Peyer's patch (tissue), 4 donors: Measurements from ENCODE around the gene CBX4. TPM values are rescaled to one million over a fixed set of nuclear protein-coding genes. Genes with fewer than 3 reads are reported as not detected.

Experiments
- DNase-seq, 3 donors: peaks; one replicate each; pipeline ENCODE4 v3.0.0-alpha.2; 2017 to 2019
- H3K27ac ChIP-seq, 4 donors: fragments of 200-600 bp; sonication (generic); one replicate each; pipeline ENCODE4 v1.5.1; 2016 to 2019
- H3K27me3 ChIP-seq, 2 donors: fragments of 200-600 bp; sonication (generic); one replicate each; pipeline ENCODE4 v1.5.1; 2019
- H3K36me3 ChIP-seq, 3 donors: fragments of 200-600 bp; sonication (generic); one replicate each; pipeline ENCODE4 v1.5.1; 2016 to 2019
- H3K4me1 ChIP-seq, 4 donors: fragments of 200-600 bp; sonication (generic); one replicate each; pipeline ENCODE4 v1.5.1; 2016 to 2019
- H3K4me3 ChIP-seq, 4 donors: fragments of 200-600 bp; sonication (generic); 1 replicate in 3 of 4; 2 replicates in 1 of 4; pipeline ENCODE4 v1.5.1; 2016 to 2019; ENCODE audit warnings: mild to moderate bottlenecking in 1 of 4
- H3K9me3 ChIP-seq, 4 donors: fragments of 200-600 bp; sonication (generic); one replicate each; pipeline ENCODE4 v1.5.1; 2016 to 2019; ENCODE audit warnings: mild to moderate bottlenecking in 1 of 4
- CTCF ChIP-seq, 6 experiments: fragments of 450-650 bp in 4 of 6; fragments of 200-600 bp in 2 of 6; sonication (generic) in 1 of 6; IDR thresholded peaks; one replicate each; pipeline ENCODE4 v1.5.1; 2017 to 2019; ENCODE audit warnings: antibody characterized with exemption in 6 of 6, mild to moderate bottlenecking in 3 of 6, moderate library complexity in 1 of 6
- POLR2A ChIP-seq, 2 donors: fragments of 450-650 bp; IDR thresholded peaks; one replicate each; pipeline ENCODE4 v1.5.1; 2017; ENCODE audit warnings: antibody characterized with exemption in 2 of 2, mild to moderate bottlenecking in 2 of 2, moderate library complexity in 2 of 2
- total RNA-seq, 4 donors: library from RNA; depleted of rRNA; stranded (reverse); fragments of >200 nt; gene quantifications; one replicate each; pipeline ENCODE4 v1.1.0, GENCODE V29; 2016

The CBX4 gene
- total RNA-seq, 4 donors from 2014 or later = 4.9 to 19.0 (median 12.3) TPM

- Histone ChIP-seq H3K4me1 (peaks cover 6 to 43% (median 25%) of the 10 kb centered on the region in 4 donors), H3K27me3 (peaks cover 0 to 54% of the 10 kb centered on the region in 2 donors), H3K4me3 (peak overlapping the region in 3 of 4 donors; percentile 79 to 92 (median 88)), H3K27ac (peak overlapping the region in 1 of 4 donors; percentile 84), H3K36me3 (peaks cover 0 to 4% (median 0%) of the 10 kb centered on the region in 3 donors), H3K9me3 (peaks cover 0 to 14% (median 0%) of the 10 kb centered on the region in 4 donors)
- no peak for DNase-seq
- TF ChIP-seq POLR2A (IDR thresholded peaks at IDR 0.05) = no peak
- TF ChIP-seq CTCF (IDR thresholded peaks at IDR 0.05) = no peak
These were observed 43.3 kb downstream of the CBX4 start for GRCh38 chr17:79795795-79796443.

DNA sequence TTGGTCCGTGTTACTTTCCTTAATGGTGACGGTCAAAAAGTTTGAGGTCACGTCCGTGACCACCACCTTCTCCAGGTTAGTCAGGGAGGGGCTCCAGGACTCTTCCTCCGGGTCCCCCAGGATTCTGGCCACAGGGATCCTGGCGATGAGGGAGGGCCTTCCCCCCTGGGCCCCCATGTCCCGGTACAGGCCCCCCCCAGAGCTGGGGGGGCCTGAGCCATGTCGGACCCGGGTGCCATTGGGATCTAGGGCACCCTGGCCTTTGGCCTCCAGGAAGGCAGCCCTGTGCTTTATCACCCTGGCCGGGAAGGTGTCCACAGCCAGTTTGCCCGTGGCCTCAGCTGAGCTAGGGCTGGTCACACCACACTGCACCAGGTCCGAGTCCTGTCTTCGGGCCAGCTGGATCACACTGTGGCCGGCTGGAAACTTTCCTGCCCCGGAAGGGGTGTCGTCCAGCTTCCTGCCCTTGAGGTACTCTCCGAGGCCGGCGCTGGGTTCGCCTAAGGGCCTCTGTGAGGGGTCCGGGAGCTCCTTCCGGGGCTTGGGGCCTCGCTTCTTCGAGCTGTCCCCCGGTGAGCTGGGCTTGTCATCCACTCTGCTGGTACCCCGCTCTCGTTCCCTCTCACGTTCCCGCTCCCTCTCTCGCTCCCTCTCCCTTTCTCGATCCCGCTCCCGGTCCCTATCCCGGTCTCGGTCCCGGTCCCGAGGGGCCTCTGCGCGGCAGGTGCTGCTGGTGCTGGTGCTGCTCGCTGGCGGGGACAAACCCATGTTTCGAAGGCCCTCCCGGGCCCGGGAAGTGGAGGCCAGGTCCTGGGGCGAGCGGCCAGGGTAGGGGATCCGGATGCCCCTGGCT is 44.4 kb downstream of the CBX4 start:
- Histone ChIP-seq H3K4me1 (peaks cover 6 to 43% (median 28%) of the 10 kb centered on the region in 4 donors), H3K36me3 (peaks cover 0 to 4% (median 0%) of the 10 kb centered on the region in 3 donors), H3K27ac (no peak overlapping the region), H3K27me3 (peaks cover 3 to 54% of the 10 kb centered on the region in 2 donors), H3K9me3 (peaks cover 0 to 13% (median 0%) of the 10 kb centered on the region in 4 donors), H3K4me3 (no peak overlapping the region)
- no peak for DNase-seq
- no peak for TF ChIP-seq CTCF (IDR thresholded peaks at IDR 0.05)
- no peak for TF ChIP-seq POLR2A (IDR thresholded peaks at IDR 0.05)

- Histone ChIP-seq H3K27ac (peak overlapping the region in 1 of 4 donors; percentile 26), H3K27me3 (peaks cover 3 to 54% of the 10 kb centered on the region in 2 donors), H3K4me1 (peaks cover 6 to 44% (median 31%) of the 10 kb centered on the region in 4 donors), H3K4me3 (peak overlapping the region in 1 of 4 donors; percentile 33), H3K9me3 (peaks cover 0 to 8% (median 0%) of the 10 kb centered on the region in 4 donors), H3K36me3 (peaks cover 0 to 4% (median 0%) of the 10 kb centered on the region in 3 donors)
- TF ChIP-seq CTCF (IDR thresholded peaks at IDR 0.05) (no peak), POLR2A (IDR thresholded peaks at IDR 0.05) (no peak)
- DNase-seq = no peak
These were observed 45.3 kb downstream of the CBX4 start for GRCh38 chr17:79793924-79794304.

- H3K4me3 ChIP-seq = peak overlapping the region in 1 of 4 donors; percentile 33
- peaks cover 5 to 37% (median 28%) of the 10 kb centered on the region in 4 donors for H3K4me1 ChIP-seq
- DNase-seq = no peak
- H3K27me3 ChIP-seq = peaks cover 3 to 51% of the 10 kb centered on the region in 2 donors
- TF ChIP-seq POLR2A (IDR thresholded peaks at IDR 0.05) = no peak
- no peak for TF ChIP-seq CTCF (IDR thresholded peaks at IDR 0.05)
- H3K36me3 ChIP-seq = peaks cover 0 to 4% (median 0%) of the 10 kb centered on the region in 3 donors
- peaks cover 0 to 6% (median 0%) of the 10 kb centered on the region in 4 donors for H3K9me3 ChIP-seq
- peak overlapping the region in 2 of 4 donors; percentile 4 to 26 for H3K27ac ChIP-seq
These were observed 46.0 kb downstream of the CBX4 start for GRCh38 chr17:79792984-79793923.
